ENCODE results near the gene PYGO1.

DNA sequence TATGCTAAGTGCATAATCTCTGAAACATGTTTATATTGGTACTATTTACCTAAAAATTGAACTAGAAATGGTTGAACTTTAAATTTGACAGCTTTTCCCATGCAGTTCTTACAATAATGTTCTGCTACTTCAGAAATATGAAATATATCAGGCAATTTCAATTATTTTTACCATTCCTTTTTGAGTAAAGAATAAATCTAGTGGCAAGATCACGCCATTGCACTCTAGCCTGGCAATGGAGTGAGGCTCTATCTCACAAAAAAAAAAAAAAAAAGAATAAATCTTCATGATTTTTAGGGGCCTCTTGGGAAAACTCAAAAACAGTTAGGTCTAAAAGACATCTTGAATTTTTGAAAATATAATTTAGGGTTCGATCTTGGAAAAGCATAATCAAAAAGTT is 69.5 kb downstream of the PYGO1 start:
- TF ChIP-seq, protein P1, sequence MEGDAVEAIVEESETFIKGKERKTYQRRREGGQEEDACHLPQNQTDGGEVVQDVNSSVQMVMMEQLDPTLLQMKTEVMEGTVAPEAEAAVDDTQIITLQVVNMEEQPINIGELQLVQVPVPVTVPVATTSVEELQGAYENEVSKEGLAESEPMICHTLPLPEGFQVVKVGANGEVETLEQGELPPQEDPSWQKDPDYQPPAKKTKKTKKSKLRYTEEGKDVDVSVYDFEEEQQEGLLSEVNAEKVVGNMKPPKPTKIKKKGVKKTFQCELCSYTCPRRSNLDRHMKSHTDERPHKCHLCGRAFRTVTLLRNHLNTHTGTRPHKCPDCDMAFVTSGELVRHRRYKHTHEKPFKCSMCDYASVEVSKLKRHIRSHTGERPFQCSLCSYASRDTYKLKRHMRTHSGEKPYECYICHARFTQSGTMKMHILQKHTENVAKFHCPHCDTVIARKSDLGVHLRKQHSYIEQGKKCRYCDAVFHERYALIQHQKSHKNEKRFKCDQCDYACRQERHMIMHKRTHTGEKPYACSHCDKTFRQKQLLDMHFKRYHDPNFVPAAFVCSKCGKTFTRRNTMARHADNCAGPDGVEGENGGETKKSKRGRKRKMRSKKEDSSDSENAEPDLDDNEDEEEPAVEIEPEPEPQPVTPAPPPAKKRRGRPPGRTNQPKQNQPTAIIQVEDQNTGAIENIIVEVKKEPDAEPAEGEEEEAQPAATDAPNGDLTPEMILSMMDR (IDR thresholded peaks at IDR 0.05), result peak; percentile 31
- TF ChIP-seq EZH2 (IDR thresholded peaks at IDR 0.05), result no peak

All from neural progenitor cell (in vitro differentiated cells).